HCT116 (cell line): Measurements from ENCODE around the gene LRFN2. TPM values are rescaled to one million over a fixed set of nuclear protein-coding genes. Genes with fewer than 3 reads are reported as not detected.

ENCODE experiments used
- ATAC-seq: fragments of 200-7000 bp; cut with Tn5 transposase; 2 replicates; pipeline ENCODE4 v1.9.1; 2020; ENCODE audit warnings: mild to moderate bottlenecking, moderate library complexity
- BruUV-seq: library from RNA; stranded (reverse); fragments of 400-500 nt; replicated peaks from 2 replicates; lab custom pipeline; 2021; lab: Mats Ljungman, UMichigan
- CTCF ChIA-PET: fragments of 300-600 bp; sonication (Branson Sonifier 250); formaldehyde crosslinking; loops from one replicate; lab custom pipeline; 2021; ENCODE audit warnings: antibody characterized with exemption; lab: Charles Lee
- POLR2A ChIA-PET: fragments of 300-600, 350-600 bp; sonication (Branson Sonifier 250); formaldehyde crosslinking; loops from one replicate; lab custom pipeline; 2021; ENCODE audit warnings: antibody characterized with exemption; lab: Charles Lee
- RAD21 ChIA-PET, 2 experiments: fragments of 300-600 bp; sonication (Branson Sonifier 250); formaldehyde crosslinking; loops; one replicate each; lab custom pipeline; 2023; ENCODE audit warnings: low total read pairs in 2 of 2; ENCODE audit not compliant: uncharacterized antibody in 2 of 2, unreplicated experiment in 2 of 2, low non-redundant PET in 1 of 2; lab: Charles Lee
- DNase-seq: peaks from one replicate; pipeline ENCODE4 v3.0.0-alpha.2; 2010; ENCODE audit warnings: low read depth, low spot score
- H2AFZ ChIP-seq: fragments of 200-600 bp; shearing (Covaris generic), sonication (generic); 2 replicates; pipeline ENCODE4 v1.6.1; 2017; ENCODE audit warnings: low read depth, mixed run types, mixed read lengths, antibody characterized with exemption, low read length; ENCODE audit not compliant: poor library complexity, severe bottlenecking
- H3K27ac ChIP-seq: 2 replicates; pipeline ENCODE4 v1.5.1; 2012; ENCODE audit warnings: low read depth, low read length
- H3K27me3 ChIP-seq: fragments of 200-600 bp; sonication (generic); 2 replicates; pipeline ENCODE4 v1.6.1; 2016; ENCODE audit warnings: mixed run types, low read length, mixed read lengths; ENCODE audit not compliant: insufficient read depth
- H3K36me3 ChIP-seq, 2 experiments: fragments of 200-500 bp in 1 of 2; fragments of 200-600 bp in 1 of 2; sonication (Bioruptor generic) in 1 of 2; sonication (generic) in 1 of 2; 2 replicates each; pipeline versions ENCODE4 v1.5.1 to v1.6.1; 2014 to 2016; ENCODE audit warnings: low read length in 2 of 2, inconsistent platforms in 1 of 2, mixed read lengths in 1 of 2, mixed run types in 1 of 2; ENCODE audit not compliant: insufficient read depth in 2 of 2, control insufficient read depth in 1 of 2
- H3K4me1 ChIP-seq, 2 experiments: fragments of 200-600 bp in 1 of 2; sonication (generic) in 1 of 2; 2 replicates each; pipeline versions ENCODE4 v1.5.1 to v1.6.1; 2012 to 2017; ENCODE audit warnings: low read length in 2 of 2, inconsistent platforms in 1 of 2, mild to moderate bottlenecking in 1 of 2, mixed read lengths in 1 of 2, mixed run types in 1 of 2, moderate library complexity in 1 of 2; ENCODE audit not compliant: insufficient read depth in 2 of 2, control insufficient read depth in 1 of 2
- H3K4me2 ChIP-seq: fragments of 200-600 bp; sonication (generic); 2 replicates; pipeline ENCODE4 v1.6.1; 2017; ENCODE audit warnings: mixed run types, low read length, mixed read lengths
- H3K4me3 ChIP-seq, 2 experiments: fragments of 200-600 bp in 1 of 2; sonication (generic) in 1 of 2; replicated peaks in 1 of 2; 2 replicates each; pipeline ENCODE4 v1.5.1; 2011 to 2016; ENCODE audit warnings: low read length in 2 of 2, control low read depth in 1 of 2, low read depth in 1 of 2, mild to moderate bottlenecking in 1 of 2, mixed read lengths in 1 of 2, mixed run types in 1 of 2
- H3K79me2 ChIP-seq: fragments of 200-600 bp; sonication (generic); 2 replicates; pipeline ENCODE4 v1.6.1; 2017; ENCODE audit warnings: mild to moderate bottlenecking, mixed run types, low read length, moderate library complexity, mixed read lengths; ENCODE audit not compliant: insufficient read depth
- H3K9ac ChIP-seq: fragments of 200-600 bp; sonication (generic); 2 replicates; pipeline ENCODE4 v1.6.1; 2016; ENCODE audit warnings: low read length, mixed read lengths
- H3K9me2 ChIP-seq: fragments of 200-600 bp; sonication (generic), shearing (Covaris generic); 2 replicates; pipeline ENCODE4 v1.6.1; 2017; ENCODE audit warnings: mixed run types, mild to moderate bottlenecking, moderate library complexity; ENCODE audit not compliant: insufficient read depth
- H3K9me3 ChIP-seq, 2 experiments: fragments of 200-500 bp in 1 of 2; fragments of 200-600 bp in 1 of 2; sonication (Bioruptor generic) in 1 of 2; sonication (generic) in 1 of 2; 2 replicates each; pipeline ENCODE4 v1.6.1; 2014 to 2017; ENCODE audit warnings: low read length in 2 of 2, mixed read lengths in 2 of 2, inconsistent platforms in 1 of 2, low read depth in 1 of 2, mild to moderate bottlenecking in 1 of 2, mixed run types in 1 of 2, moderate library complexity in 1 of 2; ENCODE audit not compliant: control insufficient read depth in 1 of 2, insufficient read depth in 1 of 2
- H4K20me1 ChIP-seq: fragments of 200-600 bp; sonication (generic), shearing (Covaris generic); 2 replicates; pipeline ENCODE4 v1.6.1; 2017; ENCODE audit warnings: mixed run types, mild to moderate bottlenecking, moderate library complexity; ENCODE audit not compliant: insufficient read depth
- EGR1 ChIP-seq: IDR thresholded peaks from 2 replicates; pipeline ENCODE4 v1.6.1; 2012; ENCODE audit warnings: low read depth
- ELF1 ChIP-seq: IDR thresholded peaks from 2 replicates; pipeline ENCODE4 v1.6.1; 2012; ENCODE audit warnings: low read depth, borderline replicate concordance
- EZH2 ChIP-seq: fragments of 200-600 bp; sonication (generic); IDR thresholded peaks from 2 replicates; pipeline ENCODE4 v1.6.1; 2017; ENCODE audit warnings: antibody characterized with exemption, mixed run types
- FOSL1 ChIP-seq: IDR thresholded peaks from 2 replicates; pipeline ENCODE4 v1.6.1; 2012; ENCODE audit warnings: low read depth
- POLR2AphosphoS5 ChIP-seq: IDR thresholded peaks from 2 replicates; pipeline ENCODE4 v1.6.1; 2011; ENCODE audit warnings: mild to moderate bottlenecking, low read depth, low read length, moderate library complexity
- REST ChIP-seq: IDR thresholded peaks from 2 replicates; pipeline ENCODE4 v1.6.1; 2012; ENCODE audit warnings: low read depth
- SIN3A ChIP-seq: IDR thresholded peaks from 2 replicates; pipeline ENCODE4 v1.6.1; 2012; ENCODE audit warnings: low read depth
- SRF ChIP-seq: IDR thresholded peaks from 2 replicates; pipeline ENCODE4 v1.6.1; 2012; ENCODE audit warnings: low read depth
- YY1 ChIP-seq: IDR thresholded peaks from 2 replicates; pipeline ENCODE4 v1.6.1; 2011; ENCODE audit warnings: low read length, low read depth, moderate library complexity, mild to moderate bottlenecking; ENCODE audit not compliant: insufficient replicate concordance; ENCODE audit errors: extremely low read depth
- ZFX ChIP-seq: fragments of 450-650 bp; IDR thresholded peaks from 2 replicates; pipeline ENCODE4 v1.6.1; 2017
- intact Hi-C: fragments of 100-400 bp; cut with micrococcal nuclease; formaldehyde crosslinking; loops from 2 replicates; pipeline ENCODE4 v1.10.0; 2022
- total RNA-seq: library from RNA; stranded (reverse); gene quantifications from one replicate; pipeline ENCODE4 v1.2.1, GENCODE V29; 2021; ENCODE audit not compliant: unreplicated experiment
- TF ChIP-seq, protein P1 (sequence below): IDR thresholded peaks from 2 replicates; pipeline ENCODE4 v1.6.1; 2012

The LRFN2 gene
- total RNA-seq, 1 experiment from 2014 or later, result not detected

DNA sequence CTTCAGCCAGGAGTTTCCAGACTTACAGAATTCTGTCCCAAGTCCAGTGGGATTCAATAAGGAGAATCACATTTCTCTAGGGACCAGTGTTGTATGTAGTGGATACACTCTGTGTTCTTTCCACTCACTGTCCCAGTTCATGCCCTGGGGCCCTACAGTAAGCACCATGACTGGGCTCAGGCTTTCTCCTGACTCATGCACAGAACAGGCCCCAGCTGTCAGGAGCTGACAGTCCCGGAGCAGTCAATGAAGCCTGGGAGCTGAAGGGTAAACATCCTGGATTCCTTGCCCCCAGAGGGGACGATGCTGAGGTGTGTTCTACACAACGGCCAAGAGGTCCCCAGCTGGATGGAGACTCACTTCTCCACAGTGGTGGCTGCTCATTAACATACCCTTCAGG, 40.2 kb upstream of the LRFN2 start:
- H3K27me3 ChIP-seq, result peaks cover 28% of the 10 kb centered on the region
- BruUV-seq, result no TSS peak
- CTCF ChIA-PET, result no interaction called here
- H3K79me2 ChIP-seq, result no peaks in the 10 kb centered on the region
- H3K4me1 ChIP-seq, result no peaks in the 10 kb centered on the region
- H3K36me3 ChIP-seq, result no peaks in the 10 kb centered on the region
- no peaks in the 10 kb centered on the region for H4K20me1 ChIP-seq
- RAD21 ChIA-PET, result no interaction called here
- TF ChIP-seq EGR1 (no peak), SIN3A (no peak), ELF1 (no peak), POLR2AphosphoS5 (no peak)
- H3K9me3 ChIP-seq, result no peaks in the 10 kb centered on the region
- DNase-seq (no peak), ATAC-seq (no peak)
- H3K9ac ChIP-seq, result no peak overlapping the region
- no peaks in the 10 kb centered on the region for H3K9me2 ChIP-seq
- POLR2A ChIA-PET, result no interaction called here
- no peak overlapping the region for H3K4me3 ChIP-seq
- intact Hi-C loops, result no loop called here
- no peak overlapping the region for H2AFZ ChIP-seq
- H3K4me2 ChIP-seq, result no peak overlapping the region
- no peak overlapping the region for H3K27ac ChIP-seq

DNA sequence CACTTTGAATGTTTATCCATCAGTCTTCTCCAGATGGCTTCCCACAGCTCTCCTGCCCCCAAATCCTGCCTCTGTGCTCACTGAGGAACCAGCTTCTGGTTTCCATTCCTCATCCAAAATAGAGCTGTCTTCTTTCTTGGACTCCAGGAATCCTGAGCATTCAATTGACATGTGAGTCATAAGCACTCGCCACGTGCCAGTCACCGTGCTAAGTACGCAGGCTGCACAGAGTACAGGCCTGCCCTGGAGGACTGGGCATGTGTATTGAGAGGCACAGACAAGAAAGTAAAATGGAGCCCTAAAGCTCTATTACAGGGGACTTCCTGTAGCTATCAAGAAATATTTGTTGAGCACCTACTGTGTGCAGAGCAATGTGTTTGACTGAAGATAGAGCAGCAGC, 39.7 kb upstream of the LRFN2 start:
- TF ChIP-seq FOSL1 (no peak), YY1 (no peak), SRF (no peak), EZH2 (no peak), REST (no peak), EGR1 (no peak), ZFX (no peak), SIN3A (no peak)
- TF ChIP-seq, protein P1, sequence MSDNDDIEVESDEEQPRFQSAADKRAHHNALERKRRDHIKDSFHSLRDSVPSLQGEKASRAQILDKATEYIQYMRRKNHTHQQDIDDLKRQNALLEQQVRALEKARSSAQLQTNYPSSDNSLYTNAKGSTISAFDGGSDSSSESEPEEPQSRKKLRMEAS, result no peak
- no TSS peak for BruUV-seq

More for the DNA sequence above, 39.7 kb upstream of the LRFN2 start:
- no peak overlapping the region for H3K27ac ChIP-seq
- CTCF ChIA-PET, result no interaction called here
- no peaks in the 10 kb centered on the region for H3K36me3 ChIP-seq
- H3K79me2 ChIP-seq, result no peaks in the 10 kb centered on the region
- POLR2A ChIA-PET, result no interaction called here
- no peaks in the 10 kb centered on the region for H3K9me3 ChIP-seq
- H3K9ac ChIP-seq, result no peak overlapping the region
- no peak for DNase-seq
- RAD21 ChIA-PET, result no interaction called here
- H3K4me1 ChIP-seq, result no peaks in the 10 kb centered on the region
- no peaks in the 10 kb centered on the region for H4K20me1 ChIP-seq
- no peak for ATAC-seq
- H3K4me2 ChIP-seq, result no peak overlapping the region
- intact Hi-C loops, result no loop called here
- peaks cover 30% of the 10 kb centered on the region for H3K27me3 ChIP-seq
- no peak overlapping the region for H3K4me3 ChIP-seq
- no peaks in the 10 kb centered on the region for H3K9me2 ChIP-seq
- no peak overlapping the region for H2AFZ ChIP-seq
